ENCODE results near the gene PLPPR3. TPM values are rescaled to one million over a fixed set of nuclear protein-coding genes. Genes with fewer than 3 reads are reported as not detected.

PLPPR3 gene, protein sequence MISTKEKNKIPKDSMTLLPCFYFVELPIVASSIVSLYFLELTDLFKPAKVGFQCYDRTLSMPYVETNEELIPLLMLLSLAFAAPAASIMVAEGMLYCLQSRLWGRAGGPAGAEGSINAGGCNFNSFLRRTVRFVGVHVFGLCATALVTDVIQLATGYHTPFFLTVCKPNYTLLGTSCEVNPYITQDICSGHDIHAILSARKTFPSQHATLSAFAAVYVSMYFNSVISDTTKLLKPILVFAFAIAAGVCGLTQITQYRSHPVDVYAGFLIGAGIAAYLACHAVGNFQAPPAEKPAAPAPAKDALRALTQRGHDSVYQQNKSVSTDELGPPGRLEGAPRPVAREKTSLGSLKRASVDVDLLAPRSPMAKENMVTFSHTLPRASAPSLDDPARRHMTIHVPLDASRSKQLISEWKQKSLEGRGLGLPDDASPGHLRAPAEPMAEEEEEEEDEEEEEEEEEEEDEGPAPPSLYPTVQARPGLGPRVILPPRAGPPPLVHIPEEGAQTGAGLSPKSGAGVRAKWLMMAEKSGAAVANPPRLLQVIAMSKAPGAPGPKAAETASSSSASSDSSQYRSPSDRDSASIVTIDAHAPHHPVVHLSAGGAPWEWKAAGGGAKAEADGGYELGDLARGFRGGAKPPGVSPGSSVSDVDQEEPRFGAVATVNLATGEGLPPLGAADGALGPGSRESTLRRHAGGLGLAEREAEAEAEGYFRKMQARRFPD
- 2.6 to 5.1 TPM (median 3.6 TPM) in 5 replicates for total RNA-seq (2022; extraction: Qiagen RNA extraction)

DNA sequence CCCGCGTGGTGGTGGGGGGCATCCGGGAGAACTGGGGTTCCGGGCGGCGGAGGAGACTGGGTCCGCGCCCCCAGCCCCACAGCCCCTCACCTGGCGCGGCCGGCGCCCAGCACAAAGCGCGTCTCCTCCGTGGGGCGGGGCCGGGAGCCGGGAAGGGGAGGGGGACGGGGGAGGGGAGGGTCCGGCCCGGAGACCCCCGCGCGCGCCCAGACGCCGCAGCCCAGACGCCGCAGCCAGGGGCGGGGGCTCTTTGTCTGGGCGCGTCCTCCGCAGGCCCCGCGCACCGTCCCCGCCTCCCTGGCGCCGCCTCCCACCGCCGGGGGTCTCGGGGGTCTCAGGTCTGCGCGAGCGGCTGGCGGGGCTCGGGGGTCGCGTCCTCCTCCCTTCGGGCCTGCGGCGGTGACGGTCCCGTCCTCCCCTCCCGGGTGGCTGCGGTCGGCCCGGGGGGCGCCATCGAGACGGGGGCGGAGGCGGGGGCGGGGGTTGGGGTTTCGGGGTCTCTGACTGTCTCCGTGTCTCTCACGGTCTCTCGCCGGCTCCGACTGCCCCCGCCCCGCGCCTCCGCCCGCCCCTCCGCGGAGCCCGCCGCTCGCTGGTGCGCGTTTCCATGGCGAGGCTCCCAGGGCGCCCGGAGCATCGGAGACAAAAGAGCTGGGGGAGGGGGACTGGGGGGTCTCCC, at the start of gene PLPPR3:
PLPPR3 (minus strand) TSS at position 131 of the 679 bp plus-strand sequence. CDS start 396 bp downstream, outside the sequence.

GRCh38 chr19:858868-859843, 37.4 kb upstream of the PLPPR3 start, which contains the start of gene CFD:
Gene CFD (plus strand): TSS chr19:859664. CDS start chr19:859690, 26 bp downstream.

GRCh38 chr19:852136-853013, 30.6 kb upstream of the PLPPR3 start, which contains the start of gene ELANE:
Gene ELANE (plus strand): TSS chr19:852303. CDS start chr19:852329, 26 bp downstream.

GRCh38 chr19:840519-841206, 18.9 kb upstream of the PLPPR3 start, which contains the start of gene PRTN3:
Gene PRTN3 (plus strand): TSS chr19:840999. CDS start chr19:841009, 10 bp downstream.

DNA sequence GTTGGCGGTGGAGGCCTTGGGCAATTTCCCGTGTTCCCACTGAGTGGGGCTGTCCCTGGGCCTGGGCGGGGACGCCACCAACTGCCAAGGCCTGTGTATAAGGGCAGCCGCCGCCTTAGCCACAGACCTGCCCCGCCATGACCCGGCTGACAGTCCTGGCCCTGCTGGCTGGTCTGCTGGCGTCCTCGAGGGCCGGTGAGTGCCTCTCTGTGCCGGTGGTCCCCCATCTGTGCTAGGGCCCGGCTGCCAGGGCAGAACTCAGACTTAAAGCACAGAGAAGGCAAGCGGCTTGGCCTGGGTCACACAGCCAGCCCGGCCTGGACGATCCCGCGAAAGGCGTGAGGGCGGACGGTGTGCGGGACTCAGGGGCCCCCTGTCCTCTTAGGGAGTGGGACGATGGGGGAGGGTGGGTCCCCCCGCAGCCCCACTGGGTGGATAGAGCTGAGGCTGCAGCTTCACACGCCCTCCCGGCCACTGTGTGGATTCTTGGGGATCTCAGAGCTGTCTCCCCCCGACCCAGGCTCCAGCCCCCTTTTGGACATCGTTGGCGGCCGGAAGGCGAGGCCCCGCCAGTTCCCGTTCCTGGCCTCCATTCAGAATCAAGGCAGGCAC, 6.1 kb upstream of the PLPPR3 start, which contains the start of gene AZU1:
AZU1 (plus strand) TSS at position 128 of the 612 bp plus-strand sequence; CDS start at position 138, 10 bp downstream.

DNA sequence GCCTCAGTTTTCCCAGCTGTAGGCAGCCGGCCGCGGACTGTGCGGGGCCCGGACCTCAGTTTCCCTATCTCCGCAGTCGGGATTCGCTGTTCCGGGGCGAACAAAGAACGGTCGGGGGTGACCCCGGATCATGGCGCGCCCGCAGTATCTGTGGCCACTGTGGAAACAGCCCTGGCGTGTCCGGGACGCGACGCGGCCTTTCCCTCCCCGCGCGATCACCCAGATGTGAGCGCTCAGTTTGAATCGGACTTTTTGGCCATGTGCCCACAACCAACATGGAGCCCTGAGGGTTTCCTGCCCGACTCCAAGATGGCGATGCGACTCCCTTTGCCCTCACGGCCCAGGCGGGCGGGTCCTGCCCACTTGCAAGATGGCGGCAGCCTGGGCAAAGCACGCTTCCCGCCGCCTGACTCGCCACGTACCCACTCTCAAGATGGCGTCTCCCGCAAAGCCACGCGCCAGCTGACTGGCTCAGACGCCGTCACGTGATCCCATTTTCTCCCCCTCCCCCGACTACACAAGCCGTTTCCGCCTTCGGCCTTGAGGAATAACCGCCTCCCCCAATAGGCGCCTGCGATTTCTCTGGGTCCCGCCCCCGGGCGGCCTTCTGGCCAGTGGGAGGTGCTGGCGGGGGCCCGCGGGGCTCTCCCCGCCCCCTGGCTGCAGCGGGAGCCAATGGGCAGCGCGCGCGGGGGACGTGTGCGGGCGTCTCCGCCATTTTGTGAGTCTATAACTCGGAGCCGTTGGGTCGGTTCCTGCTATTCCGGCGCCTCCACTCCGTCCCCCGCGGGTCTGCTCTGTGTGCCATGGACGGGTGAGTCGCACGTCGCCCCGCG, 24.8 kb downstream of the PLPPR3 start, which contains the start of gene PTBP1:
PTBP1 (plus strand) TSS at position 761 of the 836 bp plus-strand sequence; CDS start at position 807, 46 bp downstream.

Other genes with a start within 250 kb of the PLPPR3 start
- gene BSG, start 249.4 kb downstream of the PLPPR3 start, total RNA-seq (2022; extraction: Qiagen RNA extraction) = 604 to 721 TPM (median 693 TPM) in 5 replicates
- gene HCN2, start 232.1 kb downstream of the PLPPR3 start, total RNA-seq (2022; extraction: Qiagen RNA extraction) = 22.0 to 39.5 TPM (median 33.9 TPM) in 5 replicates
- gene POLRMT, start 188.4 kb downstream of the PLPPR3 start, total RNA-seq (2022; extraction: Qiagen RNA extraction) = 68.6 to 97.5 TPM (median 89.4 TPM) in 5 replicates
- gene FGF22, start 182.1 kb downstream of the PLPPR3 start, total RNA-seq (2022; extraction: Qiagen RNA extraction) = 0.26 to 0.68 TPM (median 0.39 TPM) in 5 replicates
- gene RNF126, start 158.7 kb downstream of the PLPPR3 start, total RNA-seq (2022; extraction: Qiagen RNA extraction) = 48.1 to 71.4 TPM (median 68.3 TPM) in 5 replicates
- 215 to 309 TPM (median 261 TPM) in 5 replicates for gene FSTL3, start 145.6 kb downstream of the PLPPR3 start, total RNA-seq (2022; extraction: Qiagen RNA extraction)
- 0.14 TPM in 1 of 5 replicates, not detected in the others for gene PRSS57, start 126.5 kb downstream of the PLPPR3 start, total RNA-seq (2022; extraction: Qiagen RNA extraction)
- 11.0 to 17.2 TPM (median 15.6 TPM) in 5 replicates for gene PALM, start 113.0 kb downstream of the PLPPR3 start, total RNA-seq (2022; extraction: Qiagen RNA extraction)
- 60.7 to 84.1 TPM (median 81.1 TPM) in 5 replicates for gene MISP, start 70.8 kb downstream of the PLPPR3 start, total RNA-seq (2022; extraction: Qiagen RNA extraction)
- gene PTBP1, start 24.5 kb downstream of the PLPPR3 start, total RNA-seq (2022; extraction: Qiagen RNA extraction) = 179 to 224 TPM (median 212 TPM) in 5 replicates
- 0.20 to 0.28 TPM (median 0.24 TPM) in 4 of 5 replicates, not detected in the other for gene AZU1, start 5.9 kb upstream of the PLPPR3 start, total RNA-seq (2022; extraction: Qiagen RNA extraction)
- gene PRTN3, start 19.0 kb upstream of the PLPPR3 start, total RNA-seq (2022; extraction: Qiagen RNA extraction) = 0.17 to 0.66 TPM (median 0.42 TPM) in 5 replicates
- gene ELANE, start 30.3 kb upstream of the PLPPR3 start, total RNA-seq (2022; extraction: Qiagen RNA extraction) = 0.09 to 0.23 TPM (median 0.17 TPM) in 4 of 5 replicates, not detected in the other
- 10.1 to 20.7 TPM (median 16.8 TPM) in 5 replicates for gene CFD, start 37.7 kb upstream of the PLPPR3 start, total RNA-seq (2022; extraction: Qiagen RNA extraction)
- gene MED16, start 71.2 kb upstream of the PLPPR3 start, total RNA-seq (2022; extraction: Qiagen RNA extraction) = 12.6 to 23.8 TPM (median 22.5 TPM) in 5 replicates
- gene RNU6-9, start 71.5 kb upstream of the PLPPR3 start, total RNA-seq (2022; extraction: Qiagen RNA extraction) = not detected in 5 replicates
- 24.0 to 40.9 TPM (median 35.3 TPM) in 5 replicates for gene R3HDM4, start 91.3 kb upstream of the PLPPR3 start, total RNA-seq (2022; extraction: Qiagen RNA extraction)
- 0.19 to 0.43 TPM (median 0.21 TPM) in 5 replicates for gene KISS1R, start 95.4 kb upstream of the PLPPR3 start, total RNA-seq (2022; extraction: Qiagen RNA extraction)
- 2.8 to 6.6 TPM (median 5.6 TPM) in 5 replicates for gene ARID3A, start 104.1 kb upstream of the PLPPR3 start, total RNA-seq (2022; extraction: Qiagen RNA extraction)
- gene WDR18, start 162.4 kb upstream of the PLPPR3 start, total RNA-seq (2022; extraction: Qiagen RNA extraction) = 39.8 to 62.3 TPM (median 57.5 TPM) in 5 replicates
- gene GRIN3B, start 178.5 kb upstream of the PLPPR3 start, total RNA-seq (2022; extraction: Qiagen RNA extraction) = 1.7 to 3.9 TPM (median 3.0 TPM) in 5 replicates
- 62.1 to 144 TPM (median 130 TPM) in 5 replicates for gene TMEM259, start 199.2 kb upstream of the PLPPR3 start, total RNA-seq (2022; extraction: Qiagen RNA extraction)
- gene RNU6-2, start 199.6 kb upstream of the PLPPR3 start, total RNA-seq (2022; extraction: Qiagen RNA extraction) = not detected in 5 replicates
- 93.3 to 117 TPM (median 109 TPM) in 5 replicates for gene CNN2, start 204.7 kb upstream of the PLPPR3 start, total RNA-seq (2022; extraction: Qiagen RNA extraction)
- gene ABCA7, start 218.2 kb upstream of the PLPPR3 start, total RNA-seq (2022; extraction: Qiagen RNA extraction) = 11.1 to 20.7 TPM (median 16.9 TPM) in 5 replicates
- gene ARHGAP45, start 245.2 kb upstream of the PLPPR3 start, total RNA-seq (2022; extraction: Qiagen RNA extraction) = 2.8 to 6.4 TPM (median 5.2 TPM) in 5 replicates